Subcutaneous adipose tissue (tissue), 4 donors: ENCODE measurements around the gene ATXN2. TPM values are rescaled to one million over a fixed set of nuclear protein-coding genes. Genes with fewer than 3 reads are reported as not detected.

ENCODE experiments used
- total RNA-seq, 4 donors: library from RNA; depleted of rRNA; stranded (reverse); fragments of >200 nt; gene quantifications; one replicate each; pipeline ENCODE4 v1.1.0, GENCODE V29; 2016
- TF ChIP-seq, protein P1 (sequence below): fragments of 450-650 bp; IDR thresholded peaks from one replicate; pipeline ENCODE4 v1.5.1; 2016; ENCODE audit warnings: low read depth, mild to moderate bottlenecking, control low read depth, antibody characterized with exemption, moderate library complexity

ATXN2 gene
- total RNA-seq, 4 donors from 2014 or later = 39.4 to 56.1 (median 45.6) TPM

GRCh38 chr12:111424793-111425251 is 174.3 kb downstream of the ATXN2 start:
- TF ChIP-seq, protein P1, sequence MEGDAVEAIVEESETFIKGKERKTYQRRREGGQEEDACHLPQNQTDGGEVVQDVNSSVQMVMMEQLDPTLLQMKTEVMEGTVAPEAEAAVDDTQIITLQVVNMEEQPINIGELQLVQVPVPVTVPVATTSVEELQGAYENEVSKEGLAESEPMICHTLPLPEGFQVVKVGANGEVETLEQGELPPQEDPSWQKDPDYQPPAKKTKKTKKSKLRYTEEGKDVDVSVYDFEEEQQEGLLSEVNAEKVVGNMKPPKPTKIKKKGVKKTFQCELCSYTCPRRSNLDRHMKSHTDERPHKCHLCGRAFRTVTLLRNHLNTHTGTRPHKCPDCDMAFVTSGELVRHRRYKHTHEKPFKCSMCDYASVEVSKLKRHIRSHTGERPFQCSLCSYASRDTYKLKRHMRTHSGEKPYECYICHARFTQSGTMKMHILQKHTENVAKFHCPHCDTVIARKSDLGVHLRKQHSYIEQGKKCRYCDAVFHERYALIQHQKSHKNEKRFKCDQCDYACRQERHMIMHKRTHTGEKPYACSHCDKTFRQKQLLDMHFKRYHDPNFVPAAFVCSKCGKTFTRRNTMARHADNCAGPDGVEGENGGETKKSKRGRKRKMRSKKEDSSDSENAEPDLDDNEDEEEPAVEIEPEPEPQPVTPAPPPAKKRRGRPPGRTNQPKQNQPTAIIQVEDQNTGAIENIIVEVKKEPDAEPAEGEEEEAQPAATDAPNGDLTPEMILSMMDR = no peak

DNA sequence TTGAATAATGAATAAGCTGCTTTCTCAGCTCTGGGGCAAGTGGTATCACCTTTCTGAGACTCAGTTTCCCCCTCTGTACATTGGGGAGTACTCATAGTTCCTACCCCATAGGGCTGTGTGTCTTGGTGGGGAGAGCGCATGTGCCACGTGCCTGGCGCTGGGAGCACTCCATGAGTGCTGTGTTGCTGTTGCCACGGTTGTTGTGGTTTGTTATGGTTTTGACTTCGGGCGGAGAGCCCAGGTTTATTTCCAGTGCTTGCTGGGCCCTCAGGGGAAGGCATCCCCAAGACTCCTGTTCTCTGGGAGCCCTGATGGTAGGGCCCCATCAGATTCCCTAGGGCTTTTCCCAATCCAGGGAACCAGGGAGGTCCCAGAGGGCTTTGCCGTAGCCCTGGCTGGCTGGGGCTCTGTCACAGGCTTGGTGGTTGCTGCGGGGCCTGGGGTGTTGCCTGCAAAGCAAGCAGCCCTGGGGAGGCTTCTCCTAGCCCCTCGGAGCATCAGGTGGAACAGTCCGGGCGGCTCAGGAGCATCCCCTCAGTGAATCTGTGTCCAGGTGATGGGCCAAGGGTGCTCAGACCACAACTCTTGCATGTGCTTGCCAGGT is 174.8 kb downstream of the ATXN2 start:
- TF ChIP-seq, protein P1 = no peak

DNA sequence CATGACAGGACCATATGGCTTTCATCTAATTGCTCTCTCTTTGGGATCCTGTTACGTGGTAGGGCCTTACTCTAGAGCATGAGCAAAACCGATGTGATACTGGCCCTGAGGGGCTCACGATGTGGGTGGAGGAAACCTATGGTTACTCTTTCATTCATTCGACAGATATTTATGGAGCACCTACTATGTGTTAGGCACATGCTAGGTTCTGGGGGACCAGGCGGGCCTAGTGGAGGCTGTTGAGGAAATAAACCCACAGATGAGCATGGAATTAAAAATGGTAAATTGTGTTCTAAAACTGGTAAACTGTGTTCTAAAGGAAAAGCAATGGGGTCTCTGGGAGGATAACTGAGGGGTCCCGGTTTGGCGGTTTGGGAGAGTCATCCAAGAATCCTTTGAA is 178.6 kb downstream of the ATXN2 start:
- TF ChIP-seq, protein P1 = no peak

DNA sequence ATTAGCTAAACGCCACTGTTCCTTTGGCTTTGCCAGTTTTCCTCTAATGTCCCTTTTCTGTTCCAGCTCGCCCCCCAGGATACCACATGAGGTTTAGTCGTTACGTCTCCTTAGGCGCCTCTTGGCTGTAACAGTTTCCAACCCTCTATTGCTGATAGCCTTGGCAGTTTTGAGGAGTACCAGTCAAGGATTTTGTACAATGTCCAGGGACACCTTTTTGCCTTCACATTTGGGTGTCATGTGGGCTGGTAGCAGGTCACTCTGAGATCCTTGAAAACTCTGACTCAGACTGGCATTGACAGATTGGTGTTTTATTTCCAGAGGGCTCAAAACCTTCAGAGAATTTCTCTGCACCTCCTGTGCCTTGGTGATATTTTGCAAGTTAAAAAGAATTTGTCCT is 179.3 kb downstream of the ATXN2 start:
- TF ChIP-seq, protein P1 = no peak

DNA sequence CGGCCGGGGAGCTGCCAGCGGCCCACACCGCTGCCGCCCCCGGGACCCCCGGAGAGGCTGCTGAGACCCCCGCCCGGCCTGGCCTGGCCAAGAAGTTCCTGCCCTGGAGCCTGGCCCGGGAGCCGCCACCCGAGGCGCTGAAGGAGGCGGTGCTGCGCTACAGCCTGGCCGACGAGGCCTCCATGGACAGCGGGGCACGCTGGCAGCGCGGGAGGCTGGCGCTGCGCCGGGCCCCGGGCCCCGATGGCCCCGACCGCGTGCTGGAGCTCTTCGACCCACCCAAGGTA is 180.6 kb downstream of the ATXN2 start:
- TF ChIP-seq, protein P1 = no peak

DNA sequence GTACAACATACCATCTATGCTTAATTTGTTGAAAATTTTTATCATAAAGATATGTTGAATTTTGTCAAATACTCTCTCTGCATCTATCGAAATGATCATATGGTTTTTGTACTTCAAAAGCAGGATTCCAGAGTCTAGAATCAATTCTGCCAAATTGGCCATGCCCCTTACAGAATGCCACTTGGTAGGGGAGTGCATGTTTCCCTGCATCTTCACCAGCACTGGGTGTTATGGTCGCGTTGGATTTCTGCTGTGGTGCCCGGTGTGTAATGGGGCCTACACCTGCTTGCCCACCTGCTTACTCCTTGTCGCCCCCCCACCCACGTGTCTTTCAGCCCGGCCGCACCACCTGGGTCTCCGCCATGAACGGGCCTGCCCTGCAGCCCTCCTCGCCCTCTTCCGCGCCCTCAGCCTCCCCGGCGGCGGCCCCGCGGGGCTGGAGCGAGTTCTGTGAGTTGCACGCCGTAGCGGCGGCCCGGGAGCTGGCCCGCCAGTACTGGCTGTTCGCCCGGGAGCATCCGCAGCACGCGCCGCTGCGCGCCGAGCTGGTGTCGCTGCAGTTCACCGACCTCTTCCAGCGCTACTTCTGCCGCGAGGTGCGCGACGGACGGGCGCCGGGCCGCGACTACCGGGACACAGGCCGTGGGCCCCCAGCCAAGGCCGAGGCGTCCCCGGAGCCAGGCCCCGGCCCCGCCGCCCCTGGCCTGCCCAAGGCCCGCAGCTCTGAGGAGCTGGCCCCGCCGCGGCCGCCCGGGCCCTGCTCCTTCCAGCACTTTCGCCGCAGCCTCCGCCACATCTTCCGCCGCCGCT is 181.1 kb downstream of the ATXN2 start:
- TF ChIP-seq, protein P1 = no peak

- TF ChIP-seq, protein P1 = no peak
These were observed 181.8 kb downstream of the ATXN2 start for GRCh38 chr12:111417290-111417689.
